ENCODE measurements around the gene R3HDM4.
"Not testable (repeated sequence)": the region's sequence is repeated elsewhere in the genome, so short reads cannot be mapped to it uniquely, and the experiment has no call there.

The R3HDM4 gene

DNA sequence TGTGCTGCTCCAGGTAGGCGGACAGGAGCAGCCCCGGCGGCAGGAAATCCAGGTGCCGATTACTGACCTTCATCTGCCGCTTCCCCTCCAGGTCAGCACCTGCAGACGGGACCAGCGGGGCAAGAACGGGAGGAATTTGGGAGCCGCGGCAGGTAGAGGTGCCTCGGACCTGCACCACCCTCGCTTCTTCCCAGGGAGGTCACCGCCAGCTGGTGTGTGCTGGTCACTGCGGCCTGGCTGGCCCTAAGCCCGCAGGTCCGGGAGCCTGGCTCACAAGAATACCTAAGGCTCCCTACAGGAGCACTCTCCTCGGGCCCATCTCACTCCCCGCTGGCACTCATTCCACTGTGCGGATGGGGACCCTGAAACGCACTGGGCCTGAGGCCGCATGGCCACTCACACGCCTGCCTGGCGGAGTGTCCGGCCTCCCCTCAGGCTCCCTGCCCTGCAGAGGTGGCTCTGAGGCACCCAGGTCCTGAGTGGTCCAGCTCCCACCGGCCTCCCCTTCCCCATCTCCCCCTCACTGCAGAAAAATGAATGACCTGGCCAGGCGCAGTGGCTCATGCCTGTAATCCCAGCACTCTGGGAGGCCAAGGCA is 15.5 kb downstream of the R3HDM4 start:
- no peak overlapping the region for H3K4me3 ChIP-seq (ENCODE audit: low read depth, low read length)
- DNase-seq (ENCODE audit: low read depth): no peak
- TF ChIP-seq, protein P1, sequence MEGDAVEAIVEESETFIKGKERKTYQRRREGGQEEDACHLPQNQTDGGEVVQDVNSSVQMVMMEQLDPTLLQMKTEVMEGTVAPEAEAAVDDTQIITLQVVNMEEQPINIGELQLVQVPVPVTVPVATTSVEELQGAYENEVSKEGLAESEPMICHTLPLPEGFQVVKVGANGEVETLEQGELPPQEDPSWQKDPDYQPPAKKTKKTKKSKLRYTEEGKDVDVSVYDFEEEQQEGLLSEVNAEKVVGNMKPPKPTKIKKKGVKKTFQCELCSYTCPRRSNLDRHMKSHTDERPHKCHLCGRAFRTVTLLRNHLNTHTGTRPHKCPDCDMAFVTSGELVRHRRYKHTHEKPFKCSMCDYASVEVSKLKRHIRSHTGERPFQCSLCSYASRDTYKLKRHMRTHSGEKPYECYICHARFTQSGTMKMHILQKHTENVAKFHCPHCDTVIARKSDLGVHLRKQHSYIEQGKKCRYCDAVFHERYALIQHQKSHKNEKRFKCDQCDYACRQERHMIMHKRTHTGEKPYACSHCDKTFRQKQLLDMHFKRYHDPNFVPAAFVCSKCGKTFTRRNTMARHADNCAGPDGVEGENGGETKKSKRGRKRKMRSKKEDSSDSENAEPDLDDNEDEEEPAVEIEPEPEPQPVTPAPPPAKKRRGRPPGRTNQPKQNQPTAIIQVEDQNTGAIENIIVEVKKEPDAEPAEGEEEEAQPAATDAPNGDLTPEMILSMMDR (IDR thresholded peaks at IDR 0.05; ENCODE audit: control insufficient read depth, extremely low read depth, insufficient read depth): no peak

DNA sequence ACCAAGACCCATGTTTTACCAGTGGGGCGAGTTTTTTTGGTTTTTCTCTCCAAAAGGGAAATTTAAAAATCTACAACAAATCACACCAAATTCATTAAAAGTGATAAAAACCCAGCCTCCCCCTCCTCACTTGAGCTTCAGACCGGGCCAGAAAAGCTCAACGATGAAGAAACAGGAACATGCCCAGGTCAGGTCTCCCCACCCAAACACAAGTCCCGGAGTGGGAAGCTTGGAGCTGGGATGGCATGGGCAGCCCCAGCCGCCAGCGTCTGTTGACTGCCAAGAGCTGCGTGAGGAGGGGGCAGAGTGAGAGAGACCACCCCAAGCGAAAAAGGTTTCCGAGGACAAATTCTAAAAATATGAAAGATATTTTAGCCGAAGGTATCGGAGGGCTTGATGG is 16.0 kb downstream of the R3HDM4 start:
- DNase-seq (ENCODE audit: low read depth): no peak
- TF ChIP-seq, protein P1 (IDR thresholded peaks at IDR 0.05; ENCODE audit: control insufficient read depth, extremely low read depth, insufficient read depth): no peak
- no peak overlapping the region for H3K4me3 ChIP-seq (ENCODE audit: low read depth, low read length)

DNA sequence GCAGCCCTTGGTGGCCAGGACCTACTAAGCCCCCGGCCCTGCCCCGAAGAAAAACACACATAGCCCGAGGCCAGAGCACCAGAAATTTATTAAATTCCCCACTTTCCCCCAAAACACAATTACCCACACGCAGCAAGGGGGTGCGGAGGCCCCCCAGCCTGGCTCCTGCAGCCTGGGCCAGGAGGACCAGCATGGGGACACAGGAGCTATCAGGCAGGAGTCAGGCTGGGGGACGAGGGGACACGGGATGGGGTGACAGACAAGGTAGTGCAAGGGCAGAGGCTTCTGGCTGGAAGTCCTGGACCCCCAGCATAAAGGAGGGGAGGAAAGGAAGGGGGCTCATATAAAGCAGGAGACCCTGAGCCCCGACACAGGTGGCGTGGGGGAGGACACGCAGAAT is 16.6 kb downstream of the R3HDM4 start:
- DNase-seq (ENCODE audit: low read depth): no peak
- no peak overlapping the region for H3K4me3 ChIP-seq (ENCODE audit: low read depth, low read length)
- TF ChIP-seq, protein P1 (IDR thresholded peaks at IDR 0.05; ENCODE audit: control insufficient read depth, extremely low read depth, insufficient read depth): no peak

DNA sequence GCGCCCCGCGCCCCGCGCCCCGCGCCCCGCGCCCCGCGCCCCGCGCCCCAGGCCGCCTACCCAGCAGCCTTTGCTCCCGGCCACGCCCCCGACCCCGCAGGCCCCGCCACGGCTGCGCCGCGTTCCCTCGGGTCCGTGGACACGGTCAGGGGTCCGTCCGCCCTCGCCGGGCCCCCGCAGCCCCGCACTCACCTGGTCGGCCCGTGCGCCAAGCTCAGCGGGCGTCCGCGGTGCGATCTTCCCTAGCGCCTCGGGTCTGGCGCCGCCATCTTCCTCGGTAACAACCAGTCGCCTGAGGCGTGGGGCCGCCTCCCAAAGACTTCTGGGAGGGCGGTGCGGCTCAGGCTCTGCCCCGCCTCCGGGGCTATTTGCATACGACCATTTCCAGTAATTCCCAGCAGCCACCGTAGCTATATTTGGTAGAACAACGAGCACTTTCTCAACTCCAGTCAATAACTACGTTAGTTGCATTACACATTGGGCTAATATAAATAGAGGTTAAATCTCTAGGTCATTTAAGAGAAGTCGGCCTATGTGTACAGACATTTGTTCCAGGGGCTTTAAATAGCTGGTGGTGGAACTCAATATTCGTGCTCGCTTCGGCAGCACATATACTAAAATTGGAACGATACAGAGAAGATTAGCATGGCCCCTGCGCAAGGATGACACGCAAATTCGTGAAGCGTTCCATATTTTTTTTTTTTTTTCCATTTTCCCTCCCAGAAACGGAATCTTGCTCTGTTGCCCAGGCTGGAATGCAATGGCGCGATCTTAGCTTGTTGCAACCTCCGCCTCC is 19.9 kb downstream of the R3HDM4 start, which contains the start of the genes MED16 and RNU6-9:
Gene MED16 (minus strand): TSS at position 294 of the 796 bp plus-strand sequence. CDS start 2,056 bp downstream, outside the sequence.
Gene RNU6-9 (plus strand): TSS at position 591 of the 796 bp plus-strand sequence.
- peak; percentile 75 for DNase-seq (ENCODE audit: low read depth)
- H3K4me3 ChIP-seq (ENCODE audit: low read depth, low read length): peak within 1 kb of the TSS; percentile 88
- TF ChIP-seq, protein P1 (IDR thresholded peaks at IDR 0.05; ENCODE audit: control insufficient read depth, extremely low read depth, insufficient read depth): no peak

DNA sequence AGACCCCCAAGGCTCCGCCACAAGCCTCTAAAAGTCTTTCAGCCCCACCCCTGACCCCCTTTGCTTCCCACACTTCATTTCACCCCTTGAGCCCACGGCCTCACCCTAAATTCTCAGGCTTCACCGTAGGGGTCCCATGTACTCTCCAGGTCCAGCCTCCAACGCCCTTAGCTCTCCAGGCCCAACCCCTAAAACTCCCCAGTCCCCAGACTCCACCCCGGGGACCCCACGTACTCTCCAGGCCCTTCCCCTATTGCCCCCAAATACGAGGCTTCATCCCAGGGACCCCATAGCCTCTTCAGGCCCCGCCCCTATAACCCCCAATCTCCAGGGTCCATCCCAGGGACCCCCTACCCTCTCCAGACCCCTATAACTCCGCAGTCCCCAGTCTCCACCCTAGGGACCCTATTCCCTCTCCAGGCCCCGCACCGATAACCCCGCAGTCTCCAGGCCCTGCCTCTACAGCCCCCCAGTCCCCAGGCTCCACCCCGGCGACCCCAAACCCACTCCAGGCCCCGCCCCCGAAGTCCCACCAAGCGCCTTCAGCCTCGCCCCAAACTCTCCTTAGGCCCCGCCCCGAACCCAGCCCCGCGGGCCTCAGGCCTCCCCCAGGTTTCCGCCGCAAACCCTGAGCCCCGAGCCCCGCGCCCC is 20.7 kb downstream of the R3HDM4 start:
- no peak for DNase-seq (ENCODE audit: low read depth)
- TF ChIP-seq, protein P1 (IDR thresholded peaks at IDR 0.05; ENCODE audit: control insufficient read depth, extremely low read depth, insufficient read depth): no peak
- H3K4me3 ChIP-seq (ENCODE audit: low read depth, low read length): peak overlapping the region; percentile 88

DNA sequence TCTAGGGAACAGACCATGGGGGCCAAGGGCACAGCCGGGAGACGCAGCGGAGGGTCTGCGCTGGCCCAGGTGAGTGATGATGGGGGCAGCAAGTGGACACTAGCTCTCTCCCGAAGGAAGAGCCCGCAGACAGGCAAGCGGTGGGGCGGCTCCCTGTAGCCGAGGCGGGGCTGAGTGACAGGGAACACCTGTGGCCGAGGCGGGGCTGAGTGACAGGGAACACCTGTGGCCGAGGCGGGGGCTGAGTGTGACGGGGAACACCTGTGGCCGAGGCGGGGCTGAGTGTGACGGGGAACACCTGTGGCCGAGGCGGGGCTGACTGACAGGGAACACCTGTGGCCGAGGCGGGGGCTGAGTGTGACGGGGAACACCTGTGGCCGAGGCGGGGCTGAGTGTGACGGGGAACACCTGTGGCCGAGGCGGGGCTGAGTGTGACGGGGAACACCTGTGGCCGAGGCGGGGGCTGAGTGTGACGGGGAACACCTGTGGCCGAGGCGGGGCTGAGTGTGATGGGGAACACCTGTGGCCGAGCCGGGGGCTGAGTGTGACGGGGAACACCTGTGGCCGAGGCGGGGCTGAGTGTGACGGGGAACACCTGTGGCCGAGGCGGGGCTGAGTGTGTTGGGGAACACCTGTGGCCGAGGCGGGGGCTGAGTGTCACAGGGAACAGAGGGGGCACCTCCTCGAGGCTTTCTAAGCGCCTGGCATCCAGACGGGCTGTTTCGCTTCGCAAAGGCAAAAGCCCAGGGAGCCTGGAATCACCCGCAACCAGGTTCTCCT is 21.4 kb downstream of the R3HDM4 start:
- DNase-seq (ENCODE audit: low read depth): not testable (repeated sequence)
- peak overlapping the region; percentile 88 for H3K4me3 ChIP-seq (ENCODE audit: low read depth, low read length)
